PC-3 (cell line): ENCODE data around the gene FAM174B. TPM values are rescaled to one million over a fixed set of nuclear protein-coding genes. Genes with fewer than 3 reads are reported as not detected.

ENCODE experiments used
- ATAC-seq: fragments of 200-7000 bp; cut with Tn5 transposase; 2 replicates; pipeline ENCODE4 v1.9.1; 2020; ENCODE audit warnings: mild to moderate bottlenecking, moderate library complexity
- BruUV-seq: library from RNA; stranded (reverse); fragments of 400-500 nt; replicated peaks from 2 replicates; lab custom pipeline; 2021; lab: Mats Ljungman, UMichigan
- CTCF ChIA-PET: fragments of 300-600 bp; sonication (Branson Sonifier 250); formaldehyde crosslinking; loops from one replicate; lab custom pipeline; 2022; ENCODE audit warnings: antibody characterized with exemption; lab: Charles Lee
- POLR2A ChIA-PET: fragments of 300-600 bp; sonication (Branson Sonifier 250); formaldehyde crosslinking; loops from one replicate; lab custom pipeline; 2022; ENCODE audit warnings: antibody characterized with exemption; ENCODE audit not compliant: unreplicated experiment; lab: Charles Lee
- DNase-seq: peaks from one replicate; pipeline ENCODE4 v3.0.0-alpha.2; 2015
- H2AFZ ChIP-seq: fragments of 300-600 bp; sonication (generic); 2 replicates; pipeline ENCODE4 v1.6.0; 2016; ENCODE audit warnings: antibody characterized with exemption, low read length
- H3F3A ChIP-seq: fragments of 300-600 bp; sonication (generic); one replicate; pipeline ENCODE4 v1.6.0; 2017; ENCODE audit warnings: antibody characterized with exemption, low read length, control low read depth, mild to moderate bottlenecking; ENCODE audit not compliant: unreplicated experiment
- H3K27ac ChIP-seq: fragments of 300-600 bp; sonication (generic); 2 replicates; pipeline ENCODE4 v1.5.1; 2016; ENCODE audit warnings: mild to moderate bottlenecking, low read length
- H3K27me3 ChIP-seq: fragments of 300-600 bp; sonication (generic); 2 replicates; pipeline ENCODE4 v1.6.1; 2016; ENCODE audit warnings: low read length, mixed read lengths
- H3K36me3 ChIP-seq: fragments of 300-600 bp; sonication (generic); 2 replicates; pipeline ENCODE4 v1.6.1; 2016; ENCODE audit warnings: low read depth, mixed run types, low read length, mixed read lengths
- H3K4me1 ChIP-seq: fragments of 300-600 bp; sonication (generic); 2 replicates; pipeline ENCODE4 v1.5.1; 2016; ENCODE audit warnings: low read length; ENCODE audit not compliant: insufficient read depth
- H3K4me2 ChIP-seq: fragments of 300-600 bp; sonication (generic); 2 replicates; pipeline ENCODE4 v1.6.0; 2016; ENCODE audit warnings: low read length
- H3K4me3 ChIP-seq: fragments of 300-600 bp; sonication (generic); 2 replicates; pipeline ENCODE4 v1.5.1; 2016; ENCODE audit warnings: mild to moderate bottlenecking, low read length, mixed read lengths
- H3K79me2 ChIP-seq: fragments of 300-600 bp; sonication (generic); 2 replicates; pipeline ENCODE4 v1.6.1; 2017; ENCODE audit warnings: low read length, mixed read lengths
- H3K9ac ChIP-seq: fragments of 300-600 bp; sonication (generic); 2 replicates; pipeline ENCODE4 v1.6.0; 2016; ENCODE audit warnings: mild to moderate bottlenecking, low read length
- H3K9me2 ChIP-seq: fragments of 300-600 bp; sonication (generic); replicated peaks from 2 replicates; pipeline ENCODE4 v1.6.1; 2016; ENCODE audit warnings: mixed run types, low read length, mixed read lengths
- H3K9me3 ChIP-seq: fragments of 300-600 bp; sonication (generic); 2 replicates; pipeline ENCODE4 v1.6.1; 2016; ENCODE audit warnings: low read length, mixed read lengths
- H4K20me1 ChIP-seq: fragments of 300-600 bp; sonication (generic); 2 replicates; pipeline ENCODE4 v1.6.1; 2016; ENCODE audit warnings: low read length, mixed read lengths
- EZH2 ChIP-seq: fragments of 300-600 bp; sonication (generic); IDR thresholded peaks from one replicate; pipeline ENCODE4 v1.6.1; 2017; ENCODE audit warnings: antibody characterized with exemption, mild to moderate bottlenecking, low read length; ENCODE audit not compliant: unreplicated experiment
- EZH2phosphoT487 ChIP-seq: fragments of 300-600 bp; sonication (generic); IDR thresholded peaks from 2 replicates; pipeline ENCODE4 v1.6.1; 2018; ENCODE audit warnings: mild to moderate bottlenecking, antibody characterized with exemption, low read length, borderline replicate concordance
- intact Hi-C: fragments of 100-400 bp; cut with micrococcal nuclease; formaldehyde crosslinking; loops from 2 replicates; pipeline ENCODE4 v1.9.0; 2023
- total RNA-seq: library from RNA; depleted of rRNA; stranded (reverse); fragments of >200 nt; gene quantifications from 2 replicates; pipeline ENCODE4 v1.2.3, GENCODE V29; 2014
- TF ChIP-seq, protein P1 (sequence below): fragments of 300-600 bp; sonication (generic); conservative IDR thresholded peaks from 2 replicates; pipeline ENCODE4 v1.5.1; 2017; ENCODE audit warnings: antibody characterized with exemption, low read depth, mild to moderate bottlenecking, low read length

The FAM174B gene
- total RNA-seq, 1 experiment from 2014 or later: 9.6 TPM

DNA sequence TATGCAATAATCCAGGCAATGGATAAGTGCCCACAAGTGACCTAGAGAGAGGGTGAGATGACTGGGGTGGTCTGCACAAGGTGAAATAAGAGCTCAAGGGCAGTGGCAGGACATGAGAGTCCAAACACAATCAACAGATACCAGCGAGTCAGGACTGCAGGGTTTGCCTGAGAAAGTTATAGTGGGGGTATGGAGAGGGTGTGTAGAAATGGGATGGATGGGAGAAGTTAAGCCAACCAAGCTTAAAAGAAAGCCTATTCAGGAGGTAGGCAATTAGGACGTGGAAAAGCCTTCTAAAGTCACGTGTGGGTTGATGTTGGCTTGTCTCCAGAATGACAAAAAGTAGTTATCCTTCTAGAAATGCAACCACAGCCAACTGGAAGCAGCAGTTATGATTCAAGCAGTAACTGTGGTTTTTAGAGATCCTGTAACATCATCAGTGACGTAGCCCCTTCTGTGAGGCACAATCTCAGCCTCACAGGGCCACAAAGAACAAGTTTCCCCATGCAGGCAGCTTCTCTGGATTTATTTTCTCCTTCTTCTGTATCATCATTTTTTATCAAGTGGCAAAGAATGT, 56.1 kb downstream of the FAM174B start:
- no peaks in the 10 kb centered on the region for H3K36me3 ChIP-seq
- TF ChIP-seq EZH2 (no peak), EZH2phosphoT487 (no peak)
- TF ChIP-seq, protein P1, sequence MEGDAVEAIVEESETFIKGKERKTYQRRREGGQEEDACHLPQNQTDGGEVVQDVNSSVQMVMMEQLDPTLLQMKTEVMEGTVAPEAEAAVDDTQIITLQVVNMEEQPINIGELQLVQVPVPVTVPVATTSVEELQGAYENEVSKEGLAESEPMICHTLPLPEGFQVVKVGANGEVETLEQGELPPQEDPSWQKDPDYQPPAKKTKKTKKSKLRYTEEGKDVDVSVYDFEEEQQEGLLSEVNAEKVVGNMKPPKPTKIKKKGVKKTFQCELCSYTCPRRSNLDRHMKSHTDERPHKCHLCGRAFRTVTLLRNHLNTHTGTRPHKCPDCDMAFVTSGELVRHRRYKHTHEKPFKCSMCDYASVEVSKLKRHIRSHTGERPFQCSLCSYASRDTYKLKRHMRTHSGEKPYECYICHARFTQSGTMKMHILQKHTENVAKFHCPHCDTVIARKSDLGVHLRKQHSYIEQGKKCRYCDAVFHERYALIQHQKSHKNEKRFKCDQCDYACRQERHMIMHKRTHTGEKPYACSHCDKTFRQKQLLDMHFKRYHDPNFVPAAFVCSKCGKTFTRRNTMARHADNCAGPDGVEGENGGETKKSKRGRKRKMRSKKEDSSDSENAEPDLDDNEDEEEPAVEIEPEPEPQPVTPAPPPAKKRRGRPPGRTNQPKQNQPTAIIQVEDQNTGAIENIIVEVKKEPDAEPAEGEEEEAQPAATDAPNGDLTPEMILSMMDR: no peak
- DNase-seq: no peak
- 0 out of 2 replicates have a peak, but pooled peaks cover 6% of the 10 kb centered on the region for H3K4me1 ChIP-seq
- no peaks in the 10 kb centered on the region for H3K9me2 ChIP-seq
- H3K9ac ChIP-seq: no peak overlapping the region
- H3K27me3 ChIP-seq: peaks cover 32% of the 10 kb centered on the region
- intact Hi-C loops: no loop called here
- no peaks in the 10 kb centered on the region for H3K79me2 ChIP-seq
- H3K9me3 ChIP-seq: no peaks in the 10 kb centered on the region
- H2AFZ ChIP-seq: no peak overlapping the region
- H3K4me2 ChIP-seq: no peak overlapping the region
- H3F3A ChIP-seq: no peaks in the 10 kb centered on the region
- H3K27ac ChIP-seq: no peak overlapping the region
- H4K20me1 ChIP-seq: no peaks in the 10 kb centered on the region
- no peak for ATAC-seq
- H3K4me3 ChIP-seq: no peak overlapping the region
- POLR2A ChIA-PET: no interaction called here
- CTCF ChIA-PET: no interaction called here
- no TSS peak for BruUV-seq

DNA sequence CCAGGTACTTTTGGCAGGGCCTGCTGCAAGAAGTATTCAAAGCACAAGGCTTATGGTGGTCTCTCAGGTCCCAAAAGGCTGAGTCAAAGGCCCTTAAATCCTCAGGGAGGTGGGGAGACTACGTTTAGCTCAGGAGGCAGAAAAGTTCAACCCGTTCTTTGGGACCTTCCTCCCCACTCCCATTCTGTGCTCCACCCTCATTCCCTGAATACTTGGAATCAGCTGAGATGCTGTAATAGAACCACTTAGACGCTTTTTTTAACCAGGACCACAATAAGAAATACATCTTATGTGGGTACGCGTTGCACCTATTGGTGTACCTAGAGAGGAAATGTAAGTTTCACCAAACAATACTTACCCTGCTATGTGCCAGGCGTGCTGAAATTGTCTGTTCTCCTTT, 58.0 kb downstream of the FAM174B start:
- DNase-seq (no peak), ATAC-seq (no peak)
- H2AFZ ChIP-seq: no peak overlapping the region
- no peak overlapping the region for H3K4me3 ChIP-seq
- no peaks in the 10 kb centered on the region for H3K79me2 ChIP-seq
- H3K9me3 ChIP-seq: no peaks in the 10 kb centered on the region
- POLR2A ChIA-PET: no interaction called here
- peaks cover 51% of the 10 kb centered on the region for H3K27me3 ChIP-seq
- H3K9ac ChIP-seq: no peak overlapping the region
- H3K36me3 ChIP-seq: no peaks in the 10 kb centered on the region
- no peak overlapping the region for H3K4me2 ChIP-seq
- CTCF ChIA-PET: no interaction called here
- H4K20me1 ChIP-seq: no peaks in the 10 kb centered on the region
- H3K4me1 ChIP-seq: no peaks in the 10 kb centered on the region
- TF ChIP-seq EZH2phosphoT487 (no peak), EZH2 (no peak)
- TF ChIP-seq, protein P1: no peak
- no peaks in the 10 kb centered on the region for H3F3A ChIP-seq
- no peak overlapping the region for H3K27ac ChIP-seq
- no TSS peak for BruUV-seq
- no peaks in the 10 kb centered on the region for H3K9me2 ChIP-seq
- intact Hi-C loops: no loop called here

DNA sequence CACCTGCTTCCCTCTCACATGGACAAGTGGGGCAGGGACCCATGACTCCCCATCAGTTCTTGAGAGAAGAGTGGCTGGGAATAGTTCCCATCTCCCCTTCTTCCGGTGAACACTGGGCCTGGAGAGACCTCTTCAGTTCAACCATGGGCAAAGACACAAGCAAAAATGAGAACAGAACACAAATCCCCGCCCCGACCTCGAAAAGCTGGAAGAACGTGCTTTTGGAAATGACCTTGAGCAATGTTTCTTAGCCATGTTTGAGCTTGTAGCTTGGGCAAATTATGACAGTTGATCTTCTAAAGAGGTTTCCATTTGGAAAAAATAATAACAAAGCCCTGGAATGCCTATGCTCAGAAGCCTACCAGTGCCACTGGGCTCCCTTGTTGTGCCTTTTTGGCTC, 59.0 kb downstream of the FAM174B start:
- no TSS peak for BruUV-seq
- POLR2A ChIA-PET: no interaction called here
- no peak for TF ChIP-seq EZH2
- TF ChIP-seq EZH2phosphoT487: no peak
- TF ChIP-seq, protein P1: no peak
- no peaks in the 10 kb centered on the region for H3F3A ChIP-seq
- ATAC-seq: no peak
- H3K4me3 ChIP-seq: no peak overlapping the region
- H3K9ac ChIP-seq: no peak overlapping the region
- intact Hi-C loops: no loop called here
- H3K27ac ChIP-seq: no peak overlapping the region
- no peaks in the 10 kb centered on the region for H3K4me1 ChIP-seq
- H3K36me3 ChIP-seq: no peaks in the 10 kb centered on the region
- H3K79me2 ChIP-seq: no peaks in the 10 kb centered on the region
- no peaks in the 10 kb centered on the region for H4K20me1 ChIP-seq
- DNase-seq: no peak
- H3K27me3 ChIP-seq: peaks cover 61% of the 10 kb centered on the region
- H3K9me2 ChIP-seq: no peaks in the 10 kb centered on the region
- no peaks in the 10 kb centered on the region for H3K9me3 ChIP-seq
- H2AFZ ChIP-seq: no peak overlapping the region
- H3K4me2 ChIP-seq: no peak overlapping the region
- CTCF ChIA-PET: no interaction called here
